GM19328 (cell line): Measurements from ENCODE around the gene FLRT2.

Source experiments
- ATAC-seq: cut with Tn5 transposase; IDR thresholded peaks from one replicate; pipeline ENCODE4 v1.9.1; 2021; ENCODE audit warnings: mild to moderate bottlenecking, moderate library complexity; ENCODE audit not compliant: unreplicated experiment

The FLRT2 gene

GRCh38 chr14:85530626-85531025 is 682 bp downstream of the FLRT2 start:
- no peak for ATAC-seq

GRCh38 chr14:85531141-85531586 is 1.2 kb downstream of the FLRT2 start:
- no peak for ATAC-seq

- no peak for ATAC-seq
Observed at GRCh38 chr14:85531587-85532373, 1.8 kb downstream of the FLRT2 start.

DNA sequence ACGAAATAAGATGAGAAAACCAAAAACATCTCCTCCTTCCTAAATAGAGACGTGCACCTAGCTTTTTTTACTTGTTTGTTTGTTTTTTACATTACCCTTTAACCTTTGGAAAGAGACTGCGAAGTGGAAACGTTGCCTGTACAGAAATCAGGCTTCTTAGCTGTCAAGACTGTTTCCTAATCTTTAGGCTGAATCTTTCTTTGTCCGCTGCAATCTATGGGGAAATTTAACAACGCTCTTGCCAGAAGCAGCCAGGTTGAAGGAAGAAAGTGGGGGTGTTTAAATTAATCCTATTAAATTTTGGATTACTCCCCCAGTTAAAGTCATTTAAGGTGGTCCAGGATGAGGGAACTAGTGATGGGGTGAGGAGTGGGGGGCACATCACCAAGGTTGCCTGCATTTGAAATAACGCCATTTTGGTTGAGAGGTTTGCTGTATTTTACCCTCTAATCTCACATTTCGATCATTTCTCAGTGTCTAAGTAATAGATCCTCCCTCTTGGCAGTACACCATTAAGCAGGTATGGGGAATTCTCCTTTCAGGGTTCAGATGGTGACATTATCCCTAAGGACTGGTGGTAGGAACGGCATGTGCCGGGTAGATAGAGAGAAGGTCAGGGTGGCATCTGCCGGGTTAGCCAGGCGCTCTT is 2.6 kb downstream of the FLRT2 start:
- ATAC-seq = no peak

DNA sequence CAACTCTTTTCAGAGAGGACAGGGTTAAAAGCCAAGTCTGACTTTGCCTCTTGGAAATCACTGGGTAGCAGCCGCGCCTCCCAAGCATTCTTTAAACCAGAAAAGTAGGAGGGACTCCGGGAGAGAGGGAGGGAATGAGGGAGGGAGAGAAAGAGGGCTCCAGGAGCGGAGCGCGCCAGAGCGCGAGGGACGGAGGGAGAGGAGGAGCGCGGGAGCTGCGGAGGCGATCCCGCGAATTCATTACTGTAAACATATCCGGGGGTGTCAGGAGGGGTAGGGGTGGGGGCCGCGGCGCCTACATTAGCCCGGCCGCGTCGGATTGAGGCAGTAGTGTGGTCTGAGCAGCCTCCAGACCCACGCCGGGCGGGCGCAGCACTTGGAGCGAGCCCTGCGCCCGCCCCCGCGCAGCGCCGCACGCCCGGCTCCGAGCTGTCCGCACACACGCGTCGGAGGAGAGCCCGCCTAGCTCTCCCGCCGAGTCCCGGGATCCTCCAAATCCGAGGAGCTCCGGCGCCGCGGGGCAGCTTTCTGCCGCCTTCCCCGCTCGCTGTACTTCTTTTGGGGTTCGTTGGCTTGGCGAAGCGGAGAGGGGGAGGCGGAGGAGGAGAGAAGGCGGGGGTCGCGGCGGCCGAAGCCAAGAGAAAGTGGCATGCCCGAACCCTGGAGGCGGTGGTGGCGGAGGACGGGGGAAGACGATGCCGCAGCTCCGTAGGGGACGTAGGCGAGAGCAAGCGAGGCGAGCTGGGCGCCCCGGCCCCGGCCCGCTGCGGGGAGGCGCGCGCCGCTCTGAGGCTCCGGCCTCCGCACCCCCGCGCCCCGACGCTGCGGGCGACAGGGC is 3.3 kb downstream of the FLRT2 start:
- ATAC-seq = no peak

GRCh38 chr14:85533861-85534291 is 3.9 kb downstream of the FLRT2 start:
- no peak for ATAC-seq

- no peak for ATAC-seq
Observed at GRCh38 chr14:85534458-85535293, 4.7 kb downstream of the FLRT2 start.

GRCh38 chr14:85535321-85535720 is 5.4 kb downstream of the FLRT2 start:
- no peak for ATAC-seq

GRCh38 chr14:85535991-85536832 is 6.3 kb downstream of the FLRT2 start:
- ATAC-seq = no peak

DNA sequence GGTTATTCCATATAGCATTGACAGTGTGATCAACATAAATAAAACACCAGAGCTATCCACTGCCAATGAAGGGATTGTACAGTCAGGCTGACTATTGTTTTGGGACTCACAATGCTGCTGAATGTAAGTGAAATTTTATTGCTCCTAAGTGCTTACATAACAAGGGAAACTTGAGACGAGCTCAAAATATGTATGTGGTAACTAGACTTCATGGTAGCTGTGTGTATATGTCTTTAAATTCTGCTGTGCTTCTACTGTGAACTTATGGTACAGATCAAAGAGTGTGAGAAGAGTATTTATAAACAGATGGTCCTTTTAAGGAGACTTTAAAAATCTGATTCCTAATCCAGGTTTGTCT is 6.9 kb downstream of the FLRT2 start:
- no peak for ATAC-seq

- ATAC-seq = no peak
Observed at GRCh38 chr14:85537526-85537925, 7.6 kb downstream of the FLRT2 start.

DNA sequence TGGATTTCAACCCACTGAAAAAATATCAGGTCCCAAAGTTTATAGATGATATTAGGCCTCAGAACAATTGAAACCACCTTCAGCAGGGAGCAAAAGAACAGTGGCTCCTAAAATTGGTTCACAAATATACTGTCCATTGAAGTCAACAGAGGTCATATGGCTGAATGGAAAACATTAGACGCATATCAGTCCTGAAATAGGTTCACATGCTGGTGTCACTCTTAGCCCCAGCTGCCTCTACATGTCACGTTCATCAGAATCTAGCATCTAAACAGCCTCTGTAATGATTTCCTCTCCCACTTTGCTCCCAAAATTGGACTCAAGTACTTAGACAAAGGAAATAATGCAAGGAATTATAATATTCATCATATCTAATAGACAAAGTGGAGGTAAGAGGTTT is 8.7 kb downstream of the FLRT2 start:
- ATAC-seq = no peak

DNA sequence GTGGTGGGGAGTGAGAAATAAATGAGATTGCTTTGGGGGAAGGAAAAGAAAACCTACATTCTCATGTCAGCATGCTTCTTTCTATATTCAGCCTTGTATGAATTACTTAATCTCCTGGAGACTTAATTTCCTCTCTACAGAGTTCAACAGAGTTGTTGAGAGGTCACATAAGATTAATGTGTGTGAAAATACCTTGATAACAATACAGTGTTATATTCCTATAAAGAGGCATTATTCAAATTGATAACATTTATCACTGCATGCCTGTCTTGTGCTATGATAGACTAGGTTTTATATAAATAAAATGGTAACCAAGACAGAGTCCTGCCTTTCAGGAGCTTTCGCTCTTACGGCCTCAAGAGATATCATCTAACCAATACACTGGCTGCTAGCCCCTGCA is 9.6 kb downstream of the FLRT2 start:
- ATAC-seq = no peak

- ATAC-seq = no peak
Observed at GRCh38 chr14:85542623-85543022, 12.7 kb downstream of the FLRT2 start.

GRCh38 chr14:85545738-85546137 is 15.8 kb downstream of the FLRT2 start:
- no peak for ATAC-seq

GRCh38 chr14:85546390-85546789 is 16.4 kb downstream of the FLRT2 start:
- ATAC-seq = no peak

DNA sequence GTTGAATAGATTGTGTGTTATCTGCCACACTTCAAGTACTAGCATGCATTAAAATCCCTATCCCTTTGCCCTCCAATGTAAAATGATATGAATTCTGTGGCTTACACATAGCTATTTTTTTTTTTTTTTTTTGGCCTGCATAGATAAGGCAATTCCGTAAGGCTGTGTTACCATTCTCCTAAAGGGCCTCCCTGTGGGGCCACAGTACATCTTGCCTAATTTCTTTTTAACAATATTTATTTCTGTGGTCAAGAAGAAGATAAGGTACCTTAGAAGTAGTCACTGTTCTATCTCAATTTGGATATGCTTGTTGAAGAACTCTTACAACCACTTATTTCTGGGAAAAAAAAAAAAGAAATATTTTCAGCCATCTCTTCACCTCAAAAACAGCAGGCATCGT is 19.8 kb downstream of the FLRT2 start:
- ATAC-seq = no peak

DNA sequence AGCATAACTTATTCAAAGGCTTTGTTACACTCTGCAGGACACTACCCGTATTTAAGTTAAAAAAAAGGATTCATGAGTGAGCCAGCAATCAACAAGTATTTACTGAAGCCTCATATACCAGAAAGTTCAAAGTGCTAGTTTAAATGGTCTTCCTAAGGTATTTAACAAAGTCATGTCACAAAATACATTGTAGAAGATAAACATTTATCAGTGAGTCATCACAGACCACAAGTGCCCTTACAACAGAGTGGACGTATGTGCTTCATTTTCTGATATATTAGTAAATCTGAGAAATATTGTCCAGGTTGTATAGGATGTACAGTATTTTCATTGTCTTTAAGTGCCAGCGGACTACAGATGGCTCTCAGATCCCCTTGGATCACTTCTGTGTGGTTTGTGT is 24.2 kb downstream of the FLRT2 start:
- ATAC-seq = no peak

- no peak for ATAC-seq
Observed at GRCh38 chr14:85556267-85556666, 26.3 kb downstream of the FLRT2 start.

- no peak for ATAC-seq
Observed at GRCh38 chr14:85558505-85558904, 28.6 kb downstream of the FLRT2 start.
